ENCODE data around the gene FAM135A.
A peak's percentile ranks its signal among the peaks of the same experiment; 100 is the strongest.
"Not testable (repeated sequence)": the region's sequence is repeated elsewhere in the genome, so short reads cannot be mapped to it uniquely, and the experiment has no call there.

The FAM135A gene

GRCh38 chr6:70551566-70551965 is 138.3 kb downstream of the FAM135A start:
- H3K36me3 ChIP-seq (ENCODE audit: control insufficient read depth, insufficient read depth, low read length, severe bottlenecking): no peaks in the 10 kb centered on the region
- DNase-seq (ENCODE audit: low read depth): no peak
- no peak overlapping the region for H3K9ac ChIP-seq (ENCODE audit: low read length)
- H3K27me3 ChIP-seq (replicated peaks; ENCODE audit: control insufficient read depth, insufficient read depth, low read length): no peaks in the 10 kb centered on the region
- H3K9me3 ChIP-seq (ENCODE audit: control insufficient read depth, low read length): no peaks in the 10 kb centered on the region
- peaks cover 13% of the 10 kb centered on the region for H3K4me1 ChIP-seq (ENCODE audit: control insufficient read depth, insufficient read depth, low read length)
- no peak overlapping the region for H3K4me3 ChIP-seq (ENCODE audit: low read length)

DNA sequence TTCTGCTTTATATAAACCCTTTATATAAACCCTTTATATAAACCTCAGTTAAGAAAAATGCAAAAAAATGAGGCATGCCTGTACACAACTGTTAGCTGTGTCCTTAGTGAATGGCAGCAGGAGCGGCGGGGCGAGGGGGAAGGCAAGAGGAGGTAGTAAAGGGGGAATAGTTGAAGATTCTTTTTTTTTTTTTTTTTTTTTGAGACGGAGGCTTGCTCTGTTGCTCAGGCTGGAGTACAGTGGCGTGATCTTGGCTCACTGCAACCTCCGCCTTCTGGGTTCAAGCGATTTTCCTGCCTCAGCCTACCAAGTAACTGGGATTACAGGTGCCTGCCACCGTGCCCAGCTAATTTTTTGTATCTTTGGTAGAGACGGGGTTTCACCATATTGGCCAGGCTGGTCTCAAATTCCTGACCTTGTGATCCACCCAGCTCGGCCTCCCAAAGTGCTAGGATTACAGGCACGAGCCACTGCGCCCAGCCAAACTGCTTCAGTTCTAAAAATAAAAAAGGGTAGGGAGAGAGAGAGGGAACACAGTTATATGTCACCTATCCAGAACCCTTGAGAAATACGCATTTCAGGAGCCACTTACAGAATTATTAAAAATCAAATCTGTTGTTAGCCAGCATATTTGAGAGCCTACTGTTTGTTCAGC is 139.1 kb downstream of the FAM135A start:
- H3K9me3 ChIP-seq (ENCODE audit: control insufficient read depth, low read length); H3K4me3 ChIP-seq (ENCODE audit: low read length); H3K27me3 ChIP-seq (replicated peaks; ENCODE audit: control insufficient read depth, insufficient read depth, low read length); DNase-seq (ENCODE audit: low read depth); H3K36me3 ChIP-seq (ENCODE audit: control insufficient read depth, insufficient read depth, low read length, severe bottlenecking); H3K9ac ChIP-seq (ENCODE audit: low read length): not testable (repeated sequence)
- H3K4me1 ChIP-seq (ENCODE audit: control insufficient read depth, insufficient read depth, low read length): peaks cover 13% of the 10 kb centered on the region

- no peak for DNase-seq (ENCODE audit: low read depth)
Observed at GRCh38 chr6:70552974-70553373, 139.7 kb downstream of the FAM135A start.

DNA sequence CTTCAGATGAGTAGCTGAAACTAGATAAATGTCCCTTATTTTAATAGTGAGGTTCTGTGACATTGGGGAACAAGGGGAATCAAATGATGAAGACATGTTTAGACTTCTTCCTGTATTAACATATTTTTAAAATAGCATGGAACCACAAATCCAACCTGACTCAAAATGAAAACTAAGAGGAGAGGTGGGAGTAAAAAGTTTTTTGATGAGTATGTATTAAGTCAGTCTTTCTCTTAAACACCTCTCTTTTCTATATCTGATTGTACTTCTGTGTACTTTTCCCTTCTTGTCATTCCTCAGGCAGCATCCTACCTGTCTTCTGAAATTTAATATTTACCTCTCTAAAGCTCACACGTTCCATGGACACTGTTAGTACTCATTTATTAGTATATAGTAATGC is 144.7 kb downstream of the FAM135A start:
- no peak overlapping the region for H3K9ac ChIP-seq (ENCODE audit: low read length)
- DNase-seq (ENCODE audit: low read depth): no peak
- H3K4me1 ChIP-seq (ENCODE audit: control insufficient read depth, insufficient read depth, low read length): peaks cover 30% of the 10 kb centered on the region
- no peaks in the 10 kb centered on the region for H3K9me3 ChIP-seq (ENCODE audit: control insufficient read depth, low read length)
- no peak overlapping the region for H3K4me3 ChIP-seq (ENCODE audit: low read length)
- no peaks in the 10 kb centered on the region for H3K27me3 ChIP-seq (replicated peaks; ENCODE audit: control insufficient read depth, insufficient read depth, low read length)
- no peaks in the 10 kb centered on the region for H3K36me3 ChIP-seq (ENCODE audit: control insufficient read depth, insufficient read depth, low read length, severe bottlenecking)

More at GRCh38 chr6:70552974-70553373, 139.7 kb downstream of the FAM135A start:
- Histone ChIP-seq H3K36me3 (ENCODE audit: control insufficient read depth, insufficient read depth, low read length, severe bottlenecking) (no peaks in the 10 kb centered on the region), H3K27me3 (replicated peaks; ENCODE audit: control insufficient read depth, insufficient read depth, low read length) (no peaks in the 10 kb centered on the region), H3K9me3 (ENCODE audit: control insufficient read depth, low read length) (no peaks in the 10 kb centered on the region), H3K4me3 (ENCODE audit: low read length) (no peak overlapping the region), H3K9ac (ENCODE audit: low read length) (no peak overlapping the region), H3K4me1 (ENCODE audit: control insufficient read depth, insufficient read depth, low read length) (peaks cover 7% of the 10 kb centered on the region)

- H3K36me3 ChIP-seq (ENCODE audit: control insufficient read depth, insufficient read depth, low read length, severe bottlenecking); H3K9ac ChIP-seq (ENCODE audit: low read length); H3K4me3 ChIP-seq (ENCODE audit: low read length); DNase-seq (ENCODE audit: low read depth); H3K27me3 ChIP-seq (replicated peaks; ENCODE audit: control insufficient read depth, insufficient read depth, low read length); H3K9me3 ChIP-seq (ENCODE audit: control insufficient read depth, low read length): not testable (repeated sequence)
- peaks cover 63% of the 10 kb centered on the region for H3K4me1 ChIP-seq (ENCODE audit: control insufficient read depth, insufficient read depth, low read length)
Observed at GRCh38 chr6:70562401-70562800, 149.1 kb downstream of the FAM135A start.

GRCh38 chr6:70563530-70563929 is 150.2 kb downstream of the FAM135A start:
- peak; percentile 3 for DNase-seq (ENCODE audit: low read depth)
- no peaks in the 10 kb centered on the region for H3K36me3 ChIP-seq (ENCODE audit: control insufficient read depth, insufficient read depth, low read length, severe bottlenecking)
- no peaks in the 10 kb centered on the region for H3K27me3 ChIP-seq (replicated peaks; ENCODE audit: control insufficient read depth, insufficient read depth, low read length)
- H3K4me3 ChIP-seq (ENCODE audit: low read length): no peak overlapping the region
- H3K9ac ChIP-seq (ENCODE audit: low read length): peak overlapping the region; percentile 76
- peaks cover 69% of the 10 kb centered on the region for H3K4me1 ChIP-seq (ENCODE audit: control insufficient read depth, insufficient read depth, low read length)
- no peaks in the 10 kb centered on the region for H3K9me3 ChIP-seq (ENCODE audit: control insufficient read depth, low read length)

DNA sequence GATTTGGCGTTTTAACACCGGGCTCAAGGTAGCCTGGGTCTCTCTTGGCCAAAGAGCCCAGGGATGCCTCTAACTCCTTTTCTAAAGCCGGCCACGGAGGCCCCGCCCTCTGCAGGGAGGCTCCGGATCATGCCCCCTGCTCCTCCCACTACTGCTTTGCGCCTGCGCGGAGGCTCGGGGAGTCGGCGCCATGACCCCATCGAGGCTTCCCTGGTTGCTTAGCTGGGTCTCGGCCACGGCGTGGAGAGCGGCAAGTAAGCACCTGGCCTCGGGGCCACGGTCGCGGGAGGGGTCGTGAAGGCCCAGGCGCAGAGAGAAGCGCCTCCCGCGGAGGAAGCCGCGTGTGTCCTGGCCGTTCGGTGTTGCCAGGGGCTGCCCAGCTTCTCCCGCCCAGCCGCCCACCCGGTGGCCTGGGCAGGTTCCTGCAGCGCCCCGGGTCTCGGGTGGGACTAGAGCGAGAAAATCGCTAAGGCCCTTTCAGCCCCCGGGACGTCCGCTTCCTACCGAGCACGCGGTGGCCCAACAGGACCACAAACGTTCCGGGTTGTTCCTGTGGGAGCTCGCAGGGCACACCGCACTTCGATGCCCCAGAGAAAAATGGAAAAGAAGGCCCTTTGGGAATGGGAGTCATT is 153.6 kb downstream of the FAM135A start, which contains the start of gene SDHAF4:
TSS of gene SDHAF4 (plus strand) at position 180 of the 632 bp plus-strand sequence. CDS start at position 191, 11 bp downstream.
- no peaks in the 10 kb centered on the region for H3K9me3 ChIP-seq (ENCODE audit: control insufficient read depth, low read length)
- no peaks in the 10 kb centered on the region for H3K27me3 ChIP-seq (replicated peaks; ENCODE audit: control insufficient read depth, insufficient read depth, low read length)
- H3K9ac ChIP-seq (ENCODE audit: low read length): peak within 1 kb of the TSS; percentile 96
- peaks cover 50% of the 10 kb centered on the region for H3K4me1 ChIP-seq (ENCODE audit: control insufficient read depth, insufficient read depth, low read length)
- peak; percentile 96 for DNase-seq (ENCODE audit: low read depth)
- H3K4me3 ChIP-seq (ENCODE audit: low read length): peak within 1 kb of the TSS; percentile 93
- H3K36me3 ChIP-seq (ENCODE audit: control insufficient read depth, insufficient read depth, low read length, severe bottlenecking): peaks cover 6% of the 10 kb centered on the region

DNA sequence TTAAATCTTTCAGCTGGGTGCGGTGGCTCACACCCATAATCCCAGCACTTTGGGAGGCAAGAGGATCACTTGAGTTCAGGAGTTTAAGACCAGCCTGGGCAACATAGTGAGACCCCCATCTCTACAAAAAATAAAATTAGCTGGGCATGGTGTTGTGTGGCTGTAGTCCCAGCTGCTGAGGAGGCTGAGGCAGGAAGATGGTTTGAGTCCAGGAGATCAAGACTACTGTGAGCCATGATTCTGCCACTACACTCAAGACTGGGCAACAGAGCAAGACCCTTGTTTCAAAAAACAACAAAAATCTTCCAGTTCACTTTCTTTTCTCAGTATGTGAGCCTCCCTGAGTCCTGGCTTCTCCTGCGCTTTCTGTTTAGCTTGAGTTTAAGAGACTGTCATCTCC is 161.3 kb downstream of the FAM135A start:
- H3K4me3 ChIP-seq (ENCODE audit: low read length): no peak overlapping the region
- DNase-seq (ENCODE audit: low read depth): no peak

GRCh38 chr6:70575899-70576495 is 162.7 kb downstream of the FAM135A start:
- no peak for DNase-seq (ENCODE audit: low read depth)
- H3K9me3 ChIP-seq (ENCODE audit: control insufficient read depth, low read length): no peaks in the 10 kb centered on the region
- H3K27me3 ChIP-seq (replicated peaks; ENCODE audit: control insufficient read depth, insufficient read depth, low read length): no peaks in the 10 kb centered on the region
- no peak overlapping the region for H3K9ac ChIP-seq (ENCODE audit: low read length)
- peaks cover 19% of the 10 kb centered on the region for H3K36me3 ChIP-seq (ENCODE audit: control insufficient read depth, insufficient read depth, low read length, severe bottlenecking)
- H3K4me1 ChIP-seq (ENCODE audit: control insufficient read depth, insufficient read depth, low read length): no peaks in the 10 kb centered on the region
- H3K4me3 ChIP-seq (ENCODE audit: low read length): no peak overlapping the region

More for the DNA sequence above, 161.3 kb downstream of the FAM135A start:
- Histone ChIP-seq H3K9me3 (ENCODE audit: control insufficient read depth, low read length) (no peaks in the 10 kb centered on the region), H3K27me3 (replicated peaks; ENCODE audit: control insufficient read depth, insufficient read depth, low read length) (no peaks in the 10 kb centered on the region), H3K36me3 (ENCODE audit: control insufficient read depth, insufficient read depth, low read length, severe bottlenecking) (peaks cover 6% of the 10 kb centered on the region), H3K4me1 (ENCODE audit: control insufficient read depth, insufficient read depth, low read length) (no peaks in the 10 kb centered on the region), H3K9ac (ENCODE audit: low read length) (no peak overlapping the region)

- Histone ChIP-seq H3K9ac (ENCODE audit: low read length) (no peak overlapping the region), H3K27me3 (replicated peaks; ENCODE audit: control insufficient read depth, insufficient read depth, low read length) (no peaks in the 10 kb centered on the region), H3K9me3 (ENCODE audit: control insufficient read depth, low read length) (no peaks in the 10 kb centered on the region), H3K4me1 (ENCODE audit: control insufficient read depth, insufficient read depth, low read length) (no peaks in the 10 kb centered on the region), H3K36me3 (ENCODE audit: control insufficient read depth, insufficient read depth, low read length, severe bottlenecking) (peaks cover 76% of the 10 kb centered on the region), H3K4me3 (ENCODE audit: low read length) (no peak overlapping the region)
- no peak for DNase-seq (ENCODE audit: low read depth)
Observed at GRCh38 chr6:70586114-70586513, 172.8 kb downstream of the FAM135A start.

- peaks cover 6% of the 10 kb centered on the region for H3K4me1 ChIP-seq (ENCODE audit: control insufficient read depth, insufficient read depth, low read length)
- H3K36me3 ChIP-seq (ENCODE audit: control insufficient read depth, insufficient read depth, low read length, severe bottlenecking): peaks cover 34% of the 10 kb centered on the region
- H3K9ac ChIP-seq (ENCODE audit: low read length): no peak overlapping the region
- DNase-seq (ENCODE audit: low read depth): no peak
- H3K27me3 ChIP-seq (replicated peaks; ENCODE audit: control insufficient read depth, insufficient read depth, low read length): no peaks in the 10 kb centered on the region
- H3K4me3 ChIP-seq (ENCODE audit: low read length): no peak overlapping the region
- H3K9me3 ChIP-seq (ENCODE audit: control insufficient read depth, low read length): no peaks in the 10 kb centered on the region
Observed at GRCh38 chr6:70590400-70590799, 177.1 kb downstream of the FAM135A start.

Measured in adipocyte (in vitro differentiated cells).